ENCODE results near the gene GFER.

DNA sequence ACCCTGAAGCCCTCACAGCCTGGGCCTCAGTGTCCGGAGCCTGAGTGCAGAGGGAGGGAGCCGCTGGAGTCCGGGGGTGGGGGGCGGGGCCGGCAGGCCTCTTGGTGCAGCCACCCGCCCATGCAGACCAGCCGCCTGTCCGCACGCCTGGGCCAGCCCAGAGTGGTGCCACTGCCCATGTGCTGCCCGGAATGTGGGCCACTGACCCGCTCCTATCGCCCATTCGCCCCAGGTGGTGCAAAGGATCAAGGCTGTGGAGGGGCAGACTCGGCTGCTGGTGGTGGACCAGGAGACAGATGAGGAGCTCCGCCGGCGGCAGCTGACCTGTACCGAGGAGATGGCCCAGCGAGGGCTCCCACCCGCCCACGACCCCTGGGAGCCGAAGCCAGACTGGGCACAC is 45.4 kb downstream of the GFER start:
- TF ChIP-seq, protein P1, sequence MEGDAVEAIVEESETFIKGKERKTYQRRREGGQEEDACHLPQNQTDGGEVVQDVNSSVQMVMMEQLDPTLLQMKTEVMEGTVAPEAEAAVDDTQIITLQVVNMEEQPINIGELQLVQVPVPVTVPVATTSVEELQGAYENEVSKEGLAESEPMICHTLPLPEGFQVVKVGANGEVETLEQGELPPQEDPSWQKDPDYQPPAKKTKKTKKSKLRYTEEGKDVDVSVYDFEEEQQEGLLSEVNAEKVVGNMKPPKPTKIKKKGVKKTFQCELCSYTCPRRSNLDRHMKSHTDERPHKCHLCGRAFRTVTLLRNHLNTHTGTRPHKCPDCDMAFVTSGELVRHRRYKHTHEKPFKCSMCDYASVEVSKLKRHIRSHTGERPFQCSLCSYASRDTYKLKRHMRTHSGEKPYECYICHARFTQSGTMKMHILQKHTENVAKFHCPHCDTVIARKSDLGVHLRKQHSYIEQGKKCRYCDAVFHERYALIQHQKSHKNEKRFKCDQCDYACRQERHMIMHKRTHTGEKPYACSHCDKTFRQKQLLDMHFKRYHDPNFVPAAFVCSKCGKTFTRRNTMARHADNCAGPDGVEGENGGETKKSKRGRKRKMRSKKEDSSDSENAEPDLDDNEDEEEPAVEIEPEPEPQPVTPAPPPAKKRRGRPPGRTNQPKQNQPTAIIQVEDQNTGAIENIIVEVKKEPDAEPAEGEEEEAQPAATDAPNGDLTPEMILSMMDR (IDR thresholded peaks at IDR 0.05): no peak
- TF ChIP-seq EP300 (IDR thresholded peaks at IDR 0.05): no peak

Measured in gastroesophageal sphincter (tissue), 3 donors.